VCaP (cell line): Measurements from ENCODE around the gene NCAPD3.
A peak's percentile ranks its signal among the peaks of the same experiment; 100 is the strongest.

Experiments used
- H3K27ac ChIP-seq: fragments of 450-650 bp; 2 replicates; pipeline ENCODE4 v1.5.1; 2017
- TF ChIP-seq, protein P1 (sequence below): fragments of 450-650 bp; conservative IDR thresholded peaks from 2 replicates; pipeline ENCODE4 v1.5.1; 2017; ENCODE audit warnings: mild to moderate bottlenecking, moderate library complexity

NCAPD3 gene

DNA sequence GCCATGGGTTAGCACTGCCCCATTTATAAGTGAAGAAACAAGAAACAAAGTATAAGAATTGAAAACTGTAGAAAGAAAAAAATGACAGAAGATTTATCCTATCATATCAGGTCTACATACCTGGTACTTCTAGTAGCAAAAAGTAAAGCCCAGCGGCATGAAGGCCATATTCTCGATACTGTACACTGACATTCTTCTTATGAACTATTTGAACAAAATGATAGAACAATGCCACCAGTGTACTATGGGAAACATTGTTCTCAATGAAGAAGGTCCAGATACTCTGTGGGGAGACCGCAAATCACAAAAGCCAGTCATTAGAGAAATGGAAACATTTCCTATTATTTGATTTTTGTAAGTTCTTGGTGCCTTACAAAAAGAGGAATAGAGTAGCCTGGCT lies 7.0 kb downstream of the NCAPD3 start:
- no peak overlapping the region for H3K27ac ChIP-seq
- TF ChIP-seq, protein P1, sequence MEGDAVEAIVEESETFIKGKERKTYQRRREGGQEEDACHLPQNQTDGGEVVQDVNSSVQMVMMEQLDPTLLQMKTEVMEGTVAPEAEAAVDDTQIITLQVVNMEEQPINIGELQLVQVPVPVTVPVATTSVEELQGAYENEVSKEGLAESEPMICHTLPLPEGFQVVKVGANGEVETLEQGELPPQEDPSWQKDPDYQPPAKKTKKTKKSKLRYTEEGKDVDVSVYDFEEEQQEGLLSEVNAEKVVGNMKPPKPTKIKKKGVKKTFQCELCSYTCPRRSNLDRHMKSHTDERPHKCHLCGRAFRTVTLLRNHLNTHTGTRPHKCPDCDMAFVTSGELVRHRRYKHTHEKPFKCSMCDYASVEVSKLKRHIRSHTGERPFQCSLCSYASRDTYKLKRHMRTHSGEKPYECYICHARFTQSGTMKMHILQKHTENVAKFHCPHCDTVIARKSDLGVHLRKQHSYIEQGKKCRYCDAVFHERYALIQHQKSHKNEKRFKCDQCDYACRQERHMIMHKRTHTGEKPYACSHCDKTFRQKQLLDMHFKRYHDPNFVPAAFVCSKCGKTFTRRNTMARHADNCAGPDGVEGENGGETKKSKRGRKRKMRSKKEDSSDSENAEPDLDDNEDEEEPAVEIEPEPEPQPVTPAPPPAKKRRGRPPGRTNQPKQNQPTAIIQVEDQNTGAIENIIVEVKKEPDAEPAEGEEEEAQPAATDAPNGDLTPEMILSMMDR: no peak

DNA sequence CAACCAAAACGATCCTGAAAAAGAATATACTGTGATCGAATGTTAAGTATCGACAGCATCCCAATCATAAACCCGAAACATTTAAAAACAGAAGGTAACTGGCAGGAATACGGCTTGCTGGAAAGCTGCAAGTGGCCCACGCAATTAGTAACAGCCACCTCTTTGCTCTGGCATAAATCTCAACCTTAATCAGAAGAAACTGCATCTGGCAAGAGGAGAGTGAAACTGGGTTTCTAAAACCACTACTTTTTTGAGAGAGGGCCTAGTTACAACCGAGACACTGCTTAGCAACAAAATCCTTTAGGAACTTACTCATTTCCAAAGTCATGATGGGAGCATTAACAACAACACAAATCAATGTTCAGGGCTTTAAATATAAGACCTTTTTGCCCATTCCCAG lies 7.9 kb downstream of the NCAPD3 start:
- H3K27ac ChIP-seq: no peak overlapping the region
- TF ChIP-seq, protein P1: no peak

DNA sequence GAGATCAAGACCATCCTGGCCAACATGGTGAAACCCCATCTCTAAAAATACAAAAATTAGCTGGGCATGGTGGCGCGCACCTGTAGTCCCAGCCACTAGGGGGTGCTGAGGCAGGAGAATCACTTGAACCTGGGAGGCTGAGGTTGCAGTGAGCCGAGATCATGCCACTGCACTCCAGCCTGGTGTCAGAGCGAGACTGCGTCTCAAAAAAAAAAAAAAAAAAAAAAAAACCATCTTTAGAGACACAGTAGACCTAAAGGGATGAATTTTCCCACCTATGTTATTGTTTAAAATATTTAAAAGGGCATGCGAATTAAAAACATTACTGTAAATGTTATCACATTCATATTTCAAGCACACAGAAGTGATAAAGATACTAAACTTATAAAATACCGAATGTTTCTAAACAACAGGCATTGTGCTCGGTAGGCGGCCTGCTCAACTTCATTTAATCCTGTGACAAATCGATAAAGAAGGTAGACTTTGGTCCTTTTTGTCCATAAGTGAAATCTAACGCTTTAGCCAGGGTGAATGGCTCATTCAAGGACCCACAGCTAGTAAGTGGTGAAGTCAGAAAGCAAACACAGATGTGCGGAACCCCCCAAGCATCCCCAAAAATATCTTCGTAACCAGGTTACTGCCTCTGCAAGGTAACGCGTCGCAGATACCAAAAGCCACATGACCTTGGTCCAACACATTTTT lies 16.1 kb downstream of the NCAPD3 start:
- TF ChIP-seq, protein P1: peak; percentile 89

DNA sequence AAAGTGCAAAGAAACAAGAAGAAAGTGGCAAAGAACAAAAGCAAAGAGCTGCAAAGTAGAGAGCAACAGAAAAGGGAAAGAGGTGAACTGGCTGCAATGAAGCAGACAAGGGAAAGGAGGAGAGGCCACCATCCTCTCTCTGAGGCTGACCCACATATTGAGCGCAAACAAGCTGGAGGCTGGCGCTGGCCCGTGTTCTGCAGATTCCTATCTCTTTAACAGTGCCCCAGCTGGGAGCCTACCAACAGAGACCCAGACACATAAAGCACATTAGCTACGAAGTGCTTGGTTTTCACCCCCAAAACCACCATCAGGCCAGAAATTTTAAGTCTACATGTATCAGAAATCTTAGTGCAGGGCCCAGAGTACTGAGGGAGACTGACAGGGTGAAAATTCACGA lies 17.6 kb downstream of the NCAPD3 start:
- H3K27ac ChIP-seq: peak overlapping the region; percentile 49
- TF ChIP-seq, protein P1: no peak

More for the DNA sequence above, 16.1 kb downstream of the NCAPD3 start:
- H3K27ac ChIP-seq: no peak overlapping the region

DNA sequence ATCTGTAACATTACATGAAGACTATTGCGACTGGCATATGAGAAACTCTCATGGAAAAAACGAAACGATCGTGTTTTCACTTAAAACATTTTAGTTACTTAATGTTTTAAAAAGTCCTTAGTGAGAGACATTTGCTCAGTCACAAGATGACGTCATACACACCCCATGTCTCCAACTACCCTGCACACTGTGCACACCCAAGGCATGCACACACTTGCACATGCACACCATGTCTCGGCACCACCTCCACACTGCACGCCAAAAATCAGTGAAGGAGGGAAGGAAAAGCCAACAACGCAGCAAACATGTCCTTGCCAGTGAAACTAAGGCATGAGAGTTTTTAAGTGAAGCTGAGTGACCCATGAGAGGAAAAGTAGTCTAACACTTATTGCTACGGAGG lies 18.0 kb downstream of the NCAPD3 start:
- peak overlapping the region; percentile 49 for H3K27ac ChIP-seq
- TF ChIP-seq, protein P1: no peak

DNA sequence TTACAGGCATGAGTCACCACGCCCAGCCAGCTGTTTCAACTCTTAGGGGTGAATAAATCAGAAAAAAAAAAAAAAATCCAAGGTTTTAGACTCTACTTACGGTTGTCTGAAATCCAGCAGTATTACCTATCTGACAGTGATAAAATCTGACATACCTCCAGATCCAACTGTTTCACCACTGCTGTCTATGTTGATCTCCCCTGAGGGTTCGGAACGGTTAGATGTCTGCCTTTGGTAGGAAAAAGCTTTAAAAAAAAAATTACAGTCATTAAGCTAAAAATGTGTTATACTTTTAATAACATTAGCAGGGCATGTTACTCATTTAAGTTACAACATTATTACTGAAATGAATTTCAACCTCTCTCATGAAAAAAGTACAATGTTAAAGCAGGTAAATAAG lies 21.1 kb downstream of the NCAPD3 start:
- TF ChIP-seq, protein P1: no peak
- H3K27ac ChIP-seq: no peak overlapping the region

DNA sequence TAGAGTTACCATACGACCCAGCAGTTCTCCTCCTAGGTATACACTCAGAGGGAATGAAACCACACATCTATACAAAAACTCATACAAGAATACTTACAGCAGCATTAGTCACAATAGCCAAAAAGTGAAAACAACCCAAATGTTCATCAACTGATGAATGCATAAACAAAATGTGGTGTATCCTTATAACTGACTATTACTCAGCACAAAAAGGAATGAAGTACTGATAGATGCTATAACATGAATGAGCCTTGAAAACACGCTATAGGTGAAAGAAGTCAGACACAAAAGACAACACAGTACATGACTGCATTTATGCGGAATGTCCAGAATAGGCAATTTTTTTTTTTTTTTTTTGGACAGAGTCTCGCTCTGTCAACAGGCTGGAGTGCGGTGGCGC lies 23.1 kb downstream of the NCAPD3 start:
- H3K27ac ChIP-seq: no peak overlapping the region
- TF ChIP-seq, protein P1: no peak
